OCI-LY1 (cell line): Measurements from ENCODE around the gene BLM.

ENCODE experiments used
- H2AFZ ChIP-seq: fragments of 200-600 bp; sonication (generic), shearing (Covaris generic); 2 replicates; pipeline ENCODE4 v1.6.0; 2014; ENCODE audit warnings: antibody characterized with exemption, mild to moderate bottlenecking, low read length
- H3F3A ChIP-seq: fragments of 200-600 bp; sonication (generic), shearing (Covaris generic); 2 replicates; pipeline ENCODE4 v1.6.0; 2014; ENCODE audit warnings: mild to moderate bottlenecking, antibody characterized with exemption, low read length, moderate library complexity; ENCODE audit not compliant: insufficient read depth
- H3K27ac ChIP-seq: fragments of 200-600 bp; sonication (generic); 2 replicates; pipeline ENCODE4 v1.5.1; 2014; ENCODE audit warnings: low read length, mixed run types, mild to moderate bottlenecking, low read depth; ENCODE audit not compliant: poor library complexity, severe bottlenecking
- H3K27me3 ChIP-seq: fragments of 200-600 bp; sonication (generic); 2 replicates; pipeline ENCODE4 v1.6.0; 2014; ENCODE audit warnings: antibody characterized with exemption, mild to moderate bottlenecking, low read length, moderate library complexity; ENCODE audit not compliant: insufficient read depth
- H3K36me3 ChIP-seq: fragments of 200-600 bp; sonication (generic); 2 replicates; pipeline ENCODE4 v1.6.1; 2014; ENCODE audit warnings: mild to moderate bottlenecking, antibody characterized with exemption, low read length, moderate library complexity, mixed read lengths; ENCODE audit not compliant: insufficient read depth
- H3K4me1 ChIP-seq: fragments of 200-600 bp; sonication (generic); 2 replicates; pipeline ENCODE4 v1.5.1; 2014; ENCODE audit warnings: mild to moderate bottlenecking, low read length, moderate library complexity; ENCODE audit not compliant: insufficient read depth, severe bottlenecking
- H3K4me2 ChIP-seq: fragments of 200-600 bp; sonication (generic), shearing (Covaris generic); 2 replicates; pipeline ENCODE4 v1.6.1; 2014; ENCODE audit warnings: low read length
- H3K4me3 ChIP-seq: fragments of 200-600 bp; sonication (generic); 2 replicates; pipeline ENCODE4 v1.5.1; 2014; ENCODE audit warnings: low read length, low read depth, mild to moderate bottlenecking, mixed read lengths; ENCODE audit not compliant: poor library complexity, severe bottlenecking
- H3K79me2 ChIP-seq: fragments of 200-600 bp; shearing (Covaris generic); 2 replicates; pipeline ENCODE4 v1.6.1; 2016; ENCODE audit warnings: mixed run types, low read length, mixed read lengths; ENCODE audit not compliant: insufficient read depth
- H3K9ac ChIP-seq: fragments of 200-600 bp; sonication (generic), shearing (Covaris generic); 2 replicates; pipeline ENCODE4 v1.6.1; 2014; ENCODE audit warnings: mild to moderate bottlenecking, low read length, mixed read lengths
- H3K9me2 ChIP-seq: fragments of 200-600 bp; sonication (generic), shearing (Covaris generic); 2 replicates; pipeline ENCODE4 v1.6.1; 2014; ENCODE audit warnings: low read depth, mild to moderate bottlenecking, low read length, mixed read lengths
- H3K9me3 ChIP-seq: fragments of 200-600 bp; shearing (Covaris generic); 2 replicates; pipeline ENCODE4 v1.6.1; 2014; ENCODE audit warnings: low read length, mixed read lengths
- H4K20me1 ChIP-seq: fragments of 200-600 bp; sonication (generic), shearing (Covaris generic); 2 replicates; pipeline ENCODE4 v1.6.0; 2016; ENCODE audit warnings: mild to moderate bottlenecking, low read length; ENCODE audit not compliant: insufficient read depth
- EZH2 ChIP-seq: fragments of 200-600 bp; sonication (generic), shearing (Covaris generic); IDR thresholded peaks from 2 replicates; pipeline ENCODE4 v1.8.0; 2017; ENCODE audit warnings: borderline replicate concordance, mixed run types, mild to moderate bottlenecking, antibody characterized with exemption, low read length, moderate library complexity, mixed read lengths
- TF ChIP-seq, protein P1 (sequence below): fragments of 200-600 bp; sonication (generic), shearing (Covaris generic); IDR thresholded peaks from 2 replicates; pipeline ENCODE4 v1.5.1; 2017; ENCODE audit warnings: mild to moderate bottlenecking, antibody characterized with exemption, low read length, moderate library complexity, mixed read lengths

BLM gene

GRCh38 chr15:90828111-90828510 is 111.0 kb downstream of the BLM start:
- no peaks in the 10 kb centered on the region for H3K79me2 ChIP-seq
- no peaks in the 10 kb centered on the region for H3K36me3 ChIP-seq
- no peak overlapping the region for H3K27ac ChIP-seq
- TF ChIP-seq, protein P1, sequence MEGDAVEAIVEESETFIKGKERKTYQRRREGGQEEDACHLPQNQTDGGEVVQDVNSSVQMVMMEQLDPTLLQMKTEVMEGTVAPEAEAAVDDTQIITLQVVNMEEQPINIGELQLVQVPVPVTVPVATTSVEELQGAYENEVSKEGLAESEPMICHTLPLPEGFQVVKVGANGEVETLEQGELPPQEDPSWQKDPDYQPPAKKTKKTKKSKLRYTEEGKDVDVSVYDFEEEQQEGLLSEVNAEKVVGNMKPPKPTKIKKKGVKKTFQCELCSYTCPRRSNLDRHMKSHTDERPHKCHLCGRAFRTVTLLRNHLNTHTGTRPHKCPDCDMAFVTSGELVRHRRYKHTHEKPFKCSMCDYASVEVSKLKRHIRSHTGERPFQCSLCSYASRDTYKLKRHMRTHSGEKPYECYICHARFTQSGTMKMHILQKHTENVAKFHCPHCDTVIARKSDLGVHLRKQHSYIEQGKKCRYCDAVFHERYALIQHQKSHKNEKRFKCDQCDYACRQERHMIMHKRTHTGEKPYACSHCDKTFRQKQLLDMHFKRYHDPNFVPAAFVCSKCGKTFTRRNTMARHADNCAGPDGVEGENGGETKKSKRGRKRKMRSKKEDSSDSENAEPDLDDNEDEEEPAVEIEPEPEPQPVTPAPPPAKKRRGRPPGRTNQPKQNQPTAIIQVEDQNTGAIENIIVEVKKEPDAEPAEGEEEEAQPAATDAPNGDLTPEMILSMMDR = no peak
- TF ChIP-seq EZH2 = no peak
- H2AFZ ChIP-seq = no peak overlapping the region
- H3K9me2 ChIP-seq = no peaks in the 10 kb centered on the region
- no peaks in the 10 kb centered on the region for H4K20me1 ChIP-seq
- H3K9ac ChIP-seq = no peak overlapping the region
- no peak overlapping the region for H3K4me2 ChIP-seq
- H3K27me3 ChIP-seq = no peaks in the 10 kb centered on the region; the same call in 1 of the 2 replicates
- H3K9me3 ChIP-seq = no peaks in the 10 kb centered on the region
- H3F3A ChIP-seq = no peaks in the 10 kb centered on the region
- H3K4me1 ChIP-seq = peaks cover 8% of the 10 kb centered on the region
- no peak overlapping the region for H3K4me3 ChIP-seq

GRCh38 chr15:90829126-90829525 is 112.0 kb downstream of the BLM start:
- Histone ChIP-seq H3K4me1 (peaks cover 8% of the 10 kb centered on the region), H3K27ac (no peak overlapping the region), H3F3A (no peaks in the 10 kb centered on the region), H4K20me1 (no peaks in the 10 kb centered on the region), H3K9me3 (no peaks in the 10 kb centered on the region), H3K79me2 (no peaks in the 10 kb centered on the region), H3K36me3 (no peaks in the 10 kb centered on the region), H3K9me2 (no peaks in the 10 kb centered on the region), H3K4me3 (no peak overlapping the region), H3K9ac (no peak overlapping the region), H2AFZ (no peak overlapping the region), H3K4me2 (no peak overlapping the region), H3K27me3 (no peaks in the 10 kb centered on the region; the same call in 1 of the 2 replicates)
- no peak for TF ChIP-seq EZH2
- TF ChIP-seq, protein P1 = no peak

DNA sequence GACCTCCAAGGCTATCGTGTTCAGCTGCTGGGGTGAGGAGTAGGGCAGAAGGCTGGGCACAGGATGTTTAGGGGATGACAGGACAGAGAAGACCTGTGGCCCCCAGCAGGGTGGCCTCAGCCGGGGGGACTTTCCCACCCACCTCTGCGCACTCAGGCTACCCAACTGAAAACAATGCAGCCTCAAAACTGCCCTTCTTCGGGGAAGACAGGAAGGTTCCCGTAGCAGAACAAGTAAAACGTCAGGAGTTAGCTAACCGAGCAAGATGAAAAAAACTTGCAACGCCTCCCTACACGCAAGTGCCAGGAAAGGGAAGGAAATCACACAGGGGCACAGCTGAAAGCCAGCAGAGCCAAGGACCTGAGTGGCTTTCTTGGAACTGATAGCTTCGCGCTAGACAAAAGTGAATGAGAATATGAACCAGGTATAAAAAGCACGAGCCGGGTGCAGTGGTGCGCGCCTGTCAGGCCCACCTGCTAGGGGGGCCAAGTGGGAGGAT is 112.8 kb downstream of the BLM start:
- H3K9me3 ChIP-seq = no peaks in the 10 kb centered on the region
- no peak overlapping the region for H2AFZ ChIP-seq
- no peaks in the 10 kb centered on the region for H3K36me3 ChIP-seq
- TF ChIP-seq EZH2 = no peak
- TF ChIP-seq, protein P1 = no peak
- no peaks in the 10 kb centered on the region for H3F3A ChIP-seq
- H3K4me2 ChIP-seq = no peak overlapping the region; the same call in 1 of the 2 replicates
- no peak overlapping the region for H3K9ac ChIP-seq
- H3K79me2 ChIP-seq = no peaks in the 10 kb centered on the region
- no peaks in the 10 kb centered on the region for H3K9me2 ChIP-seq
- H4K20me1 ChIP-seq = no peaks in the 10 kb centered on the region
- peaks cover 8% of the 10 kb centered on the region for H3K4me1 ChIP-seq
- peaks cover 4% of the 10 kb centered on the region; the same call in 1 of the 2 replicates for H3K27me3 ChIP-seq
- no peak overlapping the region for H3K27ac ChIP-seq
- H3K4me3 ChIP-seq = no peak overlapping the region
